ENCODE results near the gene ZNF83. TPM values are rescaled to one million over a fixed set of nuclear protein-coding genes. Genes with fewer than 3 reads are reported as not detected.
"Not testable (repeated sequence)": the region's sequence is repeated elsewhere in the genome, so short reads cannot be mapped to it uniquely, and the experiment has no call there.

Gene ZNF83
- 11.3 and 14.1 TPM in 2 replicates for total RNA-seq (2014; rRNA removed; shearing (Covaris generic))
- polyA plus RNA-seq (2015; cell fraction: cytosol; rRNA removed): 4.6 and 7.1 TPM in 2 replicates
- polyA plus RNA-seq (2015; cell fraction: nucleus; rRNA removed): 128 and 133 TPM in 2 replicates

DNA sequence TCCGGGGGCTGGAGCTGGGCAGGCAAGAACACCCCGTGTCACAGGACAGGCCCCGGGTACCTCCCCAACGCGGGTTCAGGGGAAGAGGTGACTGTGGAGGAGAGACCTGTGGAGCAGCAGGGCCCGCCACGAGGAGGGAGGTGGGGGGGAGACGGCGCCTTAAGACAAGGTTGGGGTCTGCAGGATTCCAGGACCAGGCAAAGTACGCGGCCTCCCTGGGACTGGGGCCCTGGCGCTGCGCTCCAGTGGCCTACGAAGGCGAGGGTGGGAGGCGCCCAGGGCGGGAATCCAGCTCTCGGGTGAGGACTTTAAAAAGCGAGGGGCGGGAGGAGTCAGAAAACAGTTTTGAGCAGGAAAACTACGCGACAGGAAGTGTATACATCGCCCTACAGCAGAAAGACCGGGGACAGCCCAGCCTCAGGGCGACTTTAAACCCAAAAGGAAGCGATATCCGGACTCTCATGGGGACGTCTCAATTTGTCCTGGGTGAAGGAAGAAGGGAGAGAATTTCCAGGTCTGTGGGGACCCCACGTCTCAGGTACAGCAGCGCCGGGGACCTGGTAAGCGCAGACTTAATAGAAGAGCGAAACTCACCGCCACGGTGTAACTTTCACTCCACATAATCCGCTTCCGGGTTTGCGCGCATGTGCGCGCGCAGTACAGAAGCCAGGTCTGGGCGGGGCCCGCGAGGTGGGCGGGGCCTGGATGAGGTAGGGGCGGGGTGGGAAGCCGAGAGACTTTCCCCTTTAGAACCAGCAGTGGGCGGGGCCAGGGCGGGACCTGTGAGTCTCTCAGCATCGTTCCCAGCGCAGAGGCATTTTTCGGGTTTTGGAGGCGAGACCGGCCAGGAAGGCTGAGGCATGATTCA is at the start of gene ZNF83:
Gene ZNF83, minus strand, starts transcription at position 638 of the 868 bp plus-strand sequence.
- peak; percentile 87 for DNase-seq (ENCODE audit: low read depth, low spot score)

DNA sequence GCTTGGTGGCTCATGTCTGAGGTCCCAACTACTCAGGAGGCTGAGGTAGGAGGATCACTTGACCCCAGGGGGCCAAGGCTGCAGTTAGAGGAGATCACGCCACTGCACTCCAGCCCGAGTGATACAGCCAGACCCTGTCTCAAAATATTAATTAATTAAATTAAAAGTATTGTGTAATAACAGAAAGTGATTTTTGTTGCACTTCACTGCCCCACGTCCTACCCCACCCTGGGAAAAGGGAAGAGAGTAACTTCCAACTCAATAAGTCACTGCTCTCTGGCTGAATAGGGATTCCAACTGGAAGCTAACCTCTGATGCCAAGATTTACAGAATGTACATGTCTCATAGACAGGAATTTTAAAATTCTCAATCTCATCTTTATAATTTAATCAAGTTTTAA is 49.5 kb upstream of the ZNF83 start:
- DNase-seq (ENCODE audit: low read depth, low spot score): no peak
- in situ Hi-C loops (cut with HindIII; ENCODE audit: low pct_unique_long_range_greater_than_20kb, low sequenced_read_pairs): no loop called here

More for the DNA sequence above, at the start of gene ZNF83:
- in situ Hi-C loops (cut with HindIII; ENCODE audit: low pct_unique_long_range_greater_than_20kb, low sequenced_read_pairs): no loop called here

DNA sequence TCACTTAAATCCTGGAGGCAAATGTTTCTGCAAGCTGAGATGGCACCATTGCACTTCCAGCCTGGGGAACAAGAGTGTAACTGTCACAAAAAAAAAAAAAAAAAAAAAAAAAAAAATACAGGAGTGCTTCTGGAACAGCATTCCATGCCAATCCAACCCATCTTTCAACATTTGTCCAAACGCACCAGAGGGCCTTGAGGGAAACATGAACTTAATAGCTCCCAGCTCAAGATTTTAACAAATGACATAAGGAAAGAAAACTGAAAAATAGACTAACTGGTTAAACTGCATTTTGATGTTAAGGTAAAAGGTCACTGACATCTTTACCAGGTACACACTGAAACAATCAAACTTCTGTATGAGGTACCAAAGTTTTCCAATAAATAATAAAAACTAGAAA is 47.7 kb upstream of the ZNF83 start:
- in situ Hi-C loops (cut with HindIII; ENCODE audit: low pct_unique_long_range_greater_than_20kb, low sequenced_read_pairs): no loop called here
- no peak for DNase-seq (ENCODE audit: low read depth, low spot score)

DNA sequence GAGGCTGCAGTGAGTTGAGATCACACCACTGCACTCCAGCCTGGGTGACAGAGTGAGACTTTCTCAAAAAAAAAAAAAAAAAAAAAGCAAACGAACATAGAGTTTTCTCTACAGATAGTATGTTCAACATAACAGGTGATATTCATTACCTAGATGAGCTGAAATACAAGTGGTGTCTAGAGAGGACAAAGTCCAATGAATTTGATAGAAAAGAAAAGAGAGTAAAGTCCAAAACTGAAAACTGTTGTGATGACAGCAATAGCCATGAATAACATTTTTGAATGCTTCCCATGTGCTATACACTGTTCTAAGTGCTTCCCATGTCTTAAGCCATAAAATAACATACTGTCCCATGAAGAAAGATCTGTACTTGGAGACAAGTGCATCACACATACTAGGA is 43.1 kb upstream of the ZNF83 start:
- in situ Hi-C loops (cut with HindIII; ENCODE audit: low pct_unique_long_range_greater_than_20kb, low sequenced_read_pairs); DNase-seq (ENCODE audit: low read depth, low spot score): not testable (repeated sequence)

DNA sequence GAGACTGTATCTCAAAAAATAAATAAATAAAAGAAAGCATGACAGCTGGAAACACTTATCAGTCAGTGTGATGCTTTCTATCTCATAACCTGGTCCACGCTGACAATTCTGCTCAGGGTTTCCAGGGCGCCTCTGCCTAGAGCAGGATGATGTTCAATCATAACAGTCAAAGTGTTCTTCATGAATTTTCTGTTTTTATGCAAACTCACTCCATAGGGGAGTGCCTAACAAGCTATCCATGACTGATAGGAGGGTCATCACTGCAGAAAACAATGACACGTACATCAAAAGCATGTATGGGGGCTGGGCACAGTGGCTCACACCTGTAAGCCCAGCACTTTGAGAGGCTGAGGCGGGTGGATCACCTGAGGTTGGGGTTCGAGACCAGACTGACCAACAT is 41.4 kb upstream of the ZNF83 start:
- in situ Hi-C loops (cut with HindIII; ENCODE audit: low pct_unique_long_range_greater_than_20kb, low sequenced_read_pairs): no loop called here
- no peak for DNase-seq (ENCODE audit: low read depth, low spot score)

DNA sequence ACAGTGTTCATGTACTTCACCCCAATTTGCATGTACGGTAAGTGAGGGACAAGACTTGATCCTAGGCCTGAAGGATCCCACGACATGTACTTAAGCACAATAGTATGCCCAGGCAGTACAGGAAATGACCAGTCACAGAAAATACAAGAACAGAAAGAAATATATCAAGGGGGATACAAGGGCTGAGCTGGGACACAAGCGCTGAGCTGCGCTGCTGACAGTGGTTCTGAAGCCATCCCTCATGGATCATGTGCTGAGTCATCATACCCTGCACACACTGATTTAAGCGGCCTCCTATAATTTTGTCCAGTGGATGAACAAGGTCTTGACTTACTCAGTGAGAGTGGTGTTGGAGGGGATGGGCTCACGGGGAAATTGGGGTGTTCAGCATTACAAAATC is 37.1 kb upstream of the ZNF83 start:
- DNase-seq (ENCODE audit: low read depth, low spot score); in situ Hi-C loops (cut with HindIII; ENCODE audit: low pct_unique_long_range_greater_than_20kb, low sequenced_read_pairs): not testable (repeated sequence)

DNA sequence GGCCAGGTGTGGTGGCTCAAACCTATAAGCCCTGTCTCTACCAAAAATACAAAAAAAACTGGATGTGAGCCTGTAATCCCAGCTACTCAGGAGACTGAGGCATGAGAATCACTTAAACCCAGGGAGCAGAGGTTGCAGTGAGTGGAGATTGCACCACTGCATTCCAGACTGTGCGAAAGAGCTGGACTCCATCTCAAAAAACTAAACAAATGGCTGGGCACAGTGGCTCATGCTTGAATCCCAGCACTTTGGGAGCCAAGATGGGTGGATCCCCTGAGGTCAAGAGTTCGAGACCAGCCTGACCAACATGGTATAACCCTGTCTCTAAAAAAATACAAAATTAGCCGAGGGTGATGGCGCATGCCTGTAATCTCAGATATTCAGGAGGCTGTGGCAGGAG is 34.9 kb upstream of the ZNF83 start:
- no peak for DNase-seq (ENCODE audit: low read depth, low spot score)
- in situ Hi-C loops (cut with HindIII; ENCODE audit: low pct_unique_long_range_greater_than_20kb, low sequenced_read_pairs): no loop called here

DNA sequence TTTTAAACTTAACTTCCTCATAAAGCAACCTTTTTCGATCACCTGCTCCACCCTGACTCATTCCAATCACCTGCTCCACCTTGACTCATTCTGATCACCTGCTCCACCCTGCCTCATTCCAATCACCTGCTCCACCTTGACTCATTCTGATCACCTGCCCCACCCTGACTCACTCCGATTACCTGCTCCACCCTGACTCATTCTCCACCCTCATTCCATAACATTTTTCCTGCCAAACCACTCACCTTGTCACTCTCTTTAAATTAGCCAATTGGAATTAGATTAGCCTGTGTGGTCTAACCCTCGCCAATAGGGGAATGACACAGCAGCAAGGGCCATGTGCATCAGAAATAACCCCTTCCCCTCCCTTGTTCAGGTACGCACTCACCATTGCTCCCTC is 31.9 kb upstream of the ZNF83 start:
- DNase-seq (ENCODE audit: low read depth, low spot score): no peak
- in situ Hi-C loops (cut with HindIII; ENCODE audit: low pct_unique_long_range_greater_than_20kb, low sequenced_read_pairs): no loop called here

DNA sequence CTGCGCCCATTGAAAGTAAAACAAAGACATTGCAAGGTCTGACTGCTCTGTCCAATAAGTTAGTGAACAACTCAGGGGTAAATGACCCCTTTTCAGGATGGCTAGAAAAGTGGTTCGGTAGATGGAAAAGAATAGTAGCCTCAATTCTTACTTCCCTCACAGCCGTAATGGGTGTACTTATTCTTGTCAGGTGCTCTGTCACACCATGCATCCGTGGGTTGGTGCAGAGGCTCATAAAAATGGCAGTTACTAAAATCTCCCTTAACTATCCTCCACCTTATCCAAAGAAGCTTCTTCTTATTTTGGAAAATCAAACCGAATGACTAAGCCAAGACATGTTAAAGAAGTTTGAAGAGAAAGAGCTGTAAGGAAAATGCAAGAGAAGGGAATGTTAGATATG is 31.4 kb upstream of the ZNF83 start:
- no peak for DNase-seq (ENCODE audit: low read depth, low spot score)
- in situ Hi-C loops (cut with HindIII; ENCODE audit: low pct_unique_long_range_greater_than_20kb, low sequenced_read_pairs): no loop called here

DNA sequence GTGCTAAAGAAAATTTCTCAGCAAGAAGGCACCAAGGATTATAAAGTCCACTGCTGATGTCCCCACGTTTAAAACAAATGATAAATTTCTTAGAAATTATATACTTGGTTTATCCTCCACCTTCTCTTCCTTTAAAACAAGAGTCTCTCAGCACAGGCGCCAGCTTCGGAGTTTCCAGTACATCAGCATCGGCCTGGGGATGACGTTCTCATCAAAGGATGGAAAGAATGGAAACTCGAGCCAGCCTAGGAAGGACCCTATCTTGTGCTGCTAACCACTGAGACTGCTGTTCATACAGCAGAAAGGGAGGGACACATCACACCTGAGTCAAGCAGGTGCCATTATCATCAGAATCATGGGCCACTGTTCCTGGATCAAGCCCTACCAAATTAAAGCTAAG is 29.8 kb upstream of the ZNF83 start:
- in situ Hi-C loops (cut with HindIII; ENCODE audit: low pct_unique_long_range_greater_than_20kb, low sequenced_read_pairs): no loop called here
- DNase-seq (ENCODE audit: low read depth, low spot score): no peak

DNA sequence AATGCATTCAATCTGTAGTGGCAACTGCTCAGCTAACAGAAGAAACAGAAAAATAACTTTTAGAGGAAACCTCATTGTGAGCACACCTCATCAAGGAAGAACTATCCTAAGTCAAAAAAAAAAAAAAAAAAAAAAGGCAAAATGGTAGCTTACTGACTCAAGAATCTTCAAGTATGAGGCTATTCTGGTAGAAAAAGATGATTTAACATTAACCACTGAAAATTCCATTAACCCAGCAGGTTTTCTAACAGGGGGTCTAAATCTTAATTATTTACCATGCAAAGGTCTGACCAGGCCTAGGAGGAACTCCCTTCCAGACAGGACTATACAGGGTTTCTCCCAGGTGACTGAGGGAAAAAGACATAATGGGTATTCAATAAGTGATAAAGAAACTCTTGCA is 28.4 kb upstream of the ZNF83 start:
- DNase-seq (ENCODE audit: low read depth, low spot score): no peak
- in situ Hi-C loops (cut with HindIII; ENCODE audit: low pct_unique_long_range_greater_than_20kb, low sequenced_read_pairs): no loop called here

DNA sequence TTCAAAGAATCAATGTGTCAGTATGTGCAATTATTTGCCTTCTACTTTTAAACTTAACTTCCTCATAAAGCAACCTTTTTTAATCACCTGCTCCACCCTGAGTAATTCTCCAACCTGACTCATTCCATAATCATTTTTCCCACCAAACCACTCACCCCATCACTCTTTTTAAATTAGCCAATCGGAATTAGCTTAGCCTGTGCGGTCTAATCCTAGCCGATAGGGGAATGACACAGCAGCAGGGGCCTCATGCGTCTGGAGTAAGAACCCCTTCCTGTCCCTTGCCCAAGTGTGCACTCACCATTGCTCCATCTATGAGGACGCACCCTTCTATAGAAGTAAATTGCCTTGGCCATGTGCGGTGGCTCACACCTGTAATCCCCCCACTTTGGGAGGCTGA is 27.4 kb upstream of the ZNF83 start:
- no peak for DNase-seq (ENCODE audit: low read depth, low spot score)
- in situ Hi-C loops (cut with HindIII; ENCODE audit: low pct_unique_long_range_greater_than_20kb, low sequenced_read_pairs): no loop called here

DNA sequence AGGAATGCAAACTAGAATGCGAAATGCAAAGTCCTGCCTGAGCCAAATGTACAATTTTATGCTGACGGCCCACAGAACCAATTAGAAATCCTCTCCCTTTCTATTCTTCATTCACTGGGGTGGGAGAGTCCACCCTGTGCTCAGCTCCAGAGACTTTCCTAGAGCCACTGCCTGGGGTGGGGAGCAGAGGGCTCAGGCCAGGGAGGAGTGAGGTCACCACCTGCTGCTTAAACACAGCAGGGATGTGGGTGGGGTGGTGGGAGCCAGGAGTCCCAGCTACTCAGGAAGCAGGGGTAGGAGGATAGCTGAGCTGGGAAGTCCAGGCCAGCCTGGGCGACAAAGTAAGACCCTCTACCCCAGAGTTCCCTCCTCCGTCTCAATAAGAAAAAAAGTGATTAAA is 26.9 kb upstream of the ZNF83 start:
- DNase-seq (ENCODE audit: low read depth, low spot score): no peak
- in situ Hi-C loops (cut with HindIII; ENCODE audit: low pct_unique_long_range_greater_than_20kb, low sequenced_read_pairs): no loop called here

DNA sequence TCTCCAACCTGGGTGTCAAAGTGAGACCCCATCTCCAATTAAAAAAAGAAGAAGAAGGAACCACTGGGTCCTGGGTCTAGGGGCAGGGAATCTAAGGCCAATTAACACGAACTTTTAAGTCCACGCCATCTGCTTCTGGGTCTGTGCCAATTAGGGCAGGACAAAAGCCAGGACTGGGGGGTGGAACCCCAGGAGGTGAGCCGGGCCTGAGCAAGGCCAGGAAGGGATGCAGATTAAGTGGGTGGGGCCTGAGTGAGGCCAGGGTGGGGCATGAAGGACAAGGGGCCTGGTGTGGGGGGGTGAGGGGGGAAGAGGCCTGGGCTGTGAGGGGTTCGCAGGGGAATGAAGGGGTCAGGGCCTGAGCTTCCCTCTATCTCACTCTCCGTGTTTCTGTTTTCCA is 26.3 kb upstream of the ZNF83 start:
- no peak for DNase-seq (ENCODE audit: low read depth, low spot score)
- in situ Hi-C loops (cut with HindIII; ENCODE audit: low pct_unique_long_range_greater_than_20kb, low sequenced_read_pairs): no loop called here

DNA sequence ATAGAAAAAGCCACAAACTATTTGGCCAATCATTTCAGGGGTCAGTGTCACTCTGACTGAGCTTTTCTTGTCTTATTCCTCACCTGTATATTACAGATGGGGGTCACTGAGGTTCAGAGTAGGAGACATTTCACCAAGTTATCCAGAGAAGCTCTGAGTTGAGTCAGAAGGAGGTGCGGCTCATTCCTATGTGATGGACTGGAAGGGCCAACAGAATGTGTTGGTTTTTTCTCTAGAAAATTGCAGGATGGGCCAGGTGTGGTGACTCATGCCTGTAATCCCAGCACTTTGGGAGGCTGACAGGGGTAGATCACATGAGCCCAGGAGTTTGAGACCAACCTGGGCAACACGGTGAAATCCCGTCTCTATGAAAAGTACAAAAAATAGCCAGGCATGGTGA is 24.5 kb upstream of the ZNF83 start:
- in situ Hi-C loops (cut with HindIII; ENCODE audit: low pct_unique_long_range_greater_than_20kb, low sequenced_read_pairs): no loop called here
- no peak for DNase-seq (ENCODE audit: low read depth, low spot score)

DNA sequence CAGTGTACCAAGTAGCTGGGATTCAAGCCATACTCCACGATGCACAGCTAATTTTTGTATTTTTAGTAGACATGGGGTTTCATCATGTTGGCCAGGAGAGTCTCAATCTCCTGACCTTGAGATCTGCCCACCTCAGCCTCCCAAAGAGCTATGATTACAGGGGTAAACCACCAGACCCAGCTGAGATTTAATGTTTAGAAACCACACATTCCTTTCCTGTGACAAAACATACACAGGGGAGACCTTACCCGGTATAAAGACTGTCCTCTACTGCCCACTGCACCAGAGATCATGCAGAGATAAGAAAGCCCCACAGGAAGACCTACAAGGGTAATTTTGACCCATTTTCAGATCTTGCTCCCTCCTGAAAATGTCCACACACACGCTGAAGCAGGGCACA is 22.8 kb upstream of the ZNF83 start:
- in situ Hi-C loops (cut with HindIII; ENCODE audit: low pct_unique_long_range_greater_than_20kb, low sequenced_read_pairs): no loop called here

DNA sequence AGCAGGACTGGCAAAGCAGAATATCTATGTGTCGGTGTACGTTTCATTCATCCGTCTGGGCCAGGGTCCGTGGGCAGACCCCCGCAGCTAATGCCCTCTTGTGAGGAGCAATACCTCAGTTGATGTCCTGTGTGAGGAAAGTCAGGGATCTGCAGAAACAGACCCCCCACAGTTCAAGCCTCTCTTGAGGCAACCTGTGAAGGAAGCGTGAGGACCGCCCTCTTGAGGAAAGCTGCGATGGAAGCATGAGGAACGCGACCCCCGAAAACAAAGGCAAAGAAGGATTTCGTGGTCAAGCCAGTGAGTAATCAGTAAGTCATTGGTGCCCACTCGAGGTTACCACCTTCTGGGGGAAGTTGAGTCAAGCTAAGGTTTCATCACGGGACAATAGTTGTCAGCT is 20.9 kb upstream of the ZNF83 start:
- in situ Hi-C loops (cut with HindIII; ENCODE audit: low pct_unique_long_range_greater_than_20kb, low sequenced_read_pairs): no loop called here
- DNase-seq (ENCODE audit: low read depth, low spot score): no peak

More for the DNA sequence above, 22.8 kb upstream of the ZNF83 start:
- DNase-seq (ENCODE audit: low read depth, low spot score): no peak

DNA sequence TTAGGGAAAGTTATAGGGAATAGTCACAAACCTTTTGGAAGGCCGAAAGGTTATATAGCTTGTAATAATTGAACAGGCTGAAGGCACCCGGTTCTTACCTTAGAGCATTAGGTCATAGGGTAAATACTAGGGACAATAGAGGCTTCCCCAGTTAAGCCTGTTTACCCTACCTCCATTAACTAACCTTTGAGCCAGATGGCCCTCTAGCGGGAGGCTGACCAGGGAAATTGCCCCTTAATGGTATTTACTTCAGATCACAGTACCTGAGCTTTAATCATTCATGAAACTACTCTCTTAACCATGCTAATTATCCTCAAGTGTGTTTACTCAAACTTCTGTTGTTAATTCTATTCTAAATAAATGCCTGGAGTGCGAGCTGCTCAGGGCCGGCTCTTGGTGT is 20.4 kb upstream of the ZNF83 start:
- DNase-seq (ENCODE audit: low read depth, low spot score): no peak
- in situ Hi-C loops (cut with HindIII; ENCODE audit: low pct_unique_long_range_greater_than_20kb, low sequenced_read_pairs): no loop called here

DNA sequence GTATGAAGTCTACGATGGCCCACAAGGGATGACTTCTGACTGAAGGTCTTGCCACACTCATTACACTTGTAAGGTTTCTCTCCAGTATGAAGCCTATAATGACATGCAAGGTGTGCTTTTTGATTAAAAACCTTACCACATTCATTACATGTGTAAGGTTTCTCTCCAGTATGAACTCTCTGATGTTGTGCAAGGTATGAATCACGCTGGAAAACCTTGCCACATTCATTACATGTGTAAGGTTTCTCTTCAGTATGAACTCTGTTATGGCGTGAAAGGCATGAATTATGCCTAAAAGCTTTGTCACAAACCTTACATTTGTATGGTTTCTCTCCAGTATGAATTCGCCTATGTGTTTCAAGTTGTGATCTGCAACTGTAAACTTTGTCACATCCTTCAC is 15.0 kb upstream of the ZNF83 start:
- in situ Hi-C loops (cut with HindIII; ENCODE audit: low pct_unique_long_range_greater_than_20kb, low sequenced_read_pairs): no loop called here
- DNase-seq (ENCODE audit: low read depth, low spot score): no peak

All from SK-MEL-5 (cell line).